ENCODE measurements around the gene DCST2. TPM values are rescaled to one million over a fixed set of nuclear protein-coding genes. Genes with fewer than 3 reads are reported as not detected.
A peak's percentile ranks its signal among the peaks of the same experiment; 100 is the strongest.

Gene DCST2
- total and polyA plus RNA-seq, 2 of the 8 experiments (the other 6 are each of a cell fraction or from before 2014, with no cell fraction given): 0.43 to 2.1 TPM

GRCh38 chr1:155018617-155019348 lies 14.8 kb downstream of the DCST2 start:
- FAIRE-seq (no peak), DNase-seq (ENCODE audit: low read depth in 1 of 2, low spot score in 2 of 2) (no peak)
- Histone ChIP-seq H3K36me3 (ENCODE audit: control insufficient read depth in 2 of 4, insufficient read depth in 4 of 4, low read length in 3 of 4) (peaks cover 0 to 29% (median 13%) of the 10 kb centered on the region in 4 experiments; a peak in 4 of 8 replicates), H3K14ac (ENCODE audit: insufficient read length) (no peak overlapping the region), H3K18ac (ENCODE audit: extremely low read depth, low read length) (no peak overlapping the region), H3K4me3 (ENCODE audit: extremely low read depth in 1 of 4, insufficient read depth in 2 of 4, low read depth in 3 of 4, low read length in 4 of 4) (no peak overlapping the region), H2BK120ac (replicated peaks; ENCODE audit: low read depth, low read length) (no peak overlapping the region), H4K91ac (replicated peaks; ENCODE audit: insufficient read length, low read length) (no peak overlapping the region), H2AFZ (ENCODE audit: low read length) (no peak overlapping the region), H4K5ac (ENCODE audit: insufficient read length, low read depth, low read length) (no peak overlapping the region), H3K23ac (ENCODE audit: insufficient read length) (no peak overlapping the region), H3K79me1 (ENCODE audit: low read depth, low read length) (no peaks in the 10 kb centered on the region), H3K4me1 (replicated peaks in 1 of 4; ENCODE audit: control insufficient read depth in 3 of 4, insufficient read depth in 4 of 4, low read length in 3 of 4) (peaks cover 0 to 11% (median 8%) of the 10 kb centered on the region in 4 experiments; a peak in 5 of 7 replicates), H2BK20ac (ENCODE audit: low read length) (no peak overlapping the region), H3K23me2 (ENCODE audit: low read depth, low read length) (no peaks in the 10 kb centered on the region), H3K27me3 (replicated peaks in 1 of 4; ENCODE audit: control insufficient read depth in 3 of 4, extremely low read depth in 1 of 4, insufficient read depth in 3 of 4, low read length in 3 of 4) (peaks cover 0 to 2% (median 0%) of the 10 kb centered on the region in 4 experiments; a peak in 1 of 7 replicates), H4K20me1 (replicated peaks in 1 of 2; ENCODE audit: control insufficient read depth in 1 of 2, insufficient read depth in 2 of 2, low read length in 2 of 2) (no peaks in the 10 kb centered on the region), H3K56ac (replicated peaks; ENCODE audit: insufficient read length, low read depth, low read length) (no peak overlapping the region), H3K4ac (replicated peaks; ENCODE audit: insufficient read length, low read depth, low read length) (no peak overlapping the region), H3K9ac (replicated peaks in 1 of 4; ENCODE audit: extremely low read depth in 1 of 4, low read depth in 3 of 4, low read length in 3 of 4) (no peak overlapping the region), H3K9me3 (ENCODE audit: insufficient read depth in 2 of 2, low read depth in 1 of 2, low read length in 1 of 2) (no peaks in the 10 kb centered on the region), H4K8ac (ENCODE audit: extremely low read depth, insufficient read depth, low read length) (no peak overlapping the region), H3K79me2 (ENCODE audit: control insufficient read depth in 1 of 2, insufficient read depth in 2 of 2, low read length in 2 of 2) (no peaks in the 10 kb centered on the region; a peak in 1 of 4 replicates), H2AK5ac (ENCODE audit: low read depth, low read length) (0 out of 2 replicates have a peak overlapping the region, but pooled peaks have one; percentile 5), H2BK5ac (ENCODE audit: low read depth, low read length) (no peak overlapping the region), H3K4me2 (ENCODE audit: insufficient read depth in 1 of 2, low read depth in 2 of 2, low read length in 2 of 2) (no peak overlapping the region), H2BK12ac (ENCODE audit: low read depth, low read length) (no peak overlapping the region), H3K27ac (ENCODE audit: low read depth, low read length) (no peak overlapping the region), H2BK15ac (ENCODE audit: low read length) (no peak overlapping the region)
- ChIA-PET POLR2A (ENCODE audit: partially characterized antibody) (interaction anchor here (0.6 to 14.8 kb wide), 16 partner anchors 14 to 122 kb away, joined by 3 to 128 read pairs (median 6); partner anchors contain the start of genes CKS1B, DCST1, DCST2 and FLAD1), CTCF (ENCODE audit: partially characterized antibody) (interaction anchor here (0.5 to 18.6 kb wide), 14 partner anchors 10 to 459 kb away, joined by 3 to 354 read pairs (median 8); partner anchors contain the start of genes ADAM15, DCST1, DCST2 and EFNA4)
- WGBS, 2 experiments (ENCODE audit: extremely low coverage in 1 of 2, insufficient coverage in 1 of 2, insufficient read length in 1 of 2, insufficient replicate concordance in 2 of 2, low coverage in 1 of 2, low lambda C conversion rate in 2 of 2, missing lambda C conversion rate in 1 of 2): 89% methylated on average over 8 of the region's 8 CpGs; no CpG with 5 or more reads in 1 of the 2 experiments
- TF ChIP-seq RXRA (IDR thresholded peaks at IDR 0.05; ENCODE audit: insufficient read depth, low read depth, low read length) (no peak), SAP30 (IDR thresholded peaks at IDR 0.05; ENCODE audit: insufficient read depth, insufficient replicate concordance, low read length) (no peak), BCL11A (IDR thresholded peaks at IDR 0.05; ENCODE audit: low read depth in 2 of 2, low read length in 2 of 2) (no peak), SIN3A (conservative IDR thresholded peaks at IDR 0.05 in 1 of 2, IDR thresholded peaks at IDR 0.05 in 1 of 2; ENCODE audit: low read depth in 1 of 2, low read length in 2 of 2) (no peak), SP4 (IDR thresholded peaks at IDR 0.05; ENCODE audit: low read length) (no peak), POLR2AphosphoS5 (IDR thresholded peaks at IDR 0.05; ENCODE audit: low read depth, low read length) (no peak), TAF7 (optimal IDR thresholded peaks at IDR 0.05; ENCODE audit: borderline replicate concordance, low read depth, low read length) (no peak), ZNF274 (IDR thresholded peaks at IDR 0.05; ENCODE audit: borderline replicate concordance, extremely low read depth, low read length) (no peak), JUND (IDR thresholded peaks at IDR 0.05; ENCODE audit: low read length) (no peak), YY1 (IDR thresholded peaks at IDR 0.05; ENCODE audit: low read depth, low read length) (no peak), EGR1 (IDR thresholded peaks at IDR 0.05; ENCODE audit: borderline replicate concordance, low read depth, low read length) (no peak), CBX8 (IDR thresholded peaks at IDR 0.05; ENCODE audit: borderline replicate concordance, low read depth, low read length) (no peak), SP2 (IDR thresholded peaks at IDR 0.05; ENCODE audit: low read length) (no peak)

Data from H1 (cell line).